OCI-LY7 (cell line): ENCODE results near the gene EIF4B.

ENCODE experiments used
- EZH2phosphoT487 ChIP-seq: fragments of 200-600 bp; sonication (generic); IDR thresholded peaks from 2 replicates; pipeline ENCODE4 v1.6.1; 2018; ENCODE audit warnings: low read depth, borderline replicate concordance, mild to moderate bottlenecking, mixed run types, antibody characterized with exemption, low read length, moderate library complexity, mixed read lengths
- TF ChIP-seq, protein P1 (sequence below): fragments of 200-600 bp; sonication (generic); conservative IDR thresholded peaks from 2 replicates; pipeline ENCODE4 v1.5.1; 2014; ENCODE audit warnings: mild to moderate bottlenecking, antibody characterized with exemption, low read length, moderate library complexity, mixed read lengths

DNA sequence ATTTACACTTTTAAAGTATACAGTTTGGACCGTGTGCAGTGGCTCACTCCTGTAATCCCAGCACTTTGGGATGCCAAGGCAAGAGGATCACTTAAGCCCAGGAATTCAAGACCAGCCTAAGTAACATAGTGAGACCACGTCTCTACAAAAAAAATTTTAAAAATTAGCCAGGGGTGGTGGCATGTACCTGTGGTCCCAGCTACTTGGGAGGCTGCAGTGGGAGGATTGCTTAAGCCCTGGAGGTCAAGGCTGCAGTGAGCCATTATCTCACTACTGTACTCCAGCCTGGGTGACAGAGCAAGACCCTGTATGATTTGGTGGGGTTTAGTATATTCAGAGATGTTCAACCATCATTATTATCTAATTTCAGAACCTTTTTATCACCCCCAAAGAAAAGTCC lies 4.7 kb downstream of the EIF4B start:
- no peak for TF ChIP-seq EZH2phosphoT487
- TF ChIP-seq, protein P1, sequence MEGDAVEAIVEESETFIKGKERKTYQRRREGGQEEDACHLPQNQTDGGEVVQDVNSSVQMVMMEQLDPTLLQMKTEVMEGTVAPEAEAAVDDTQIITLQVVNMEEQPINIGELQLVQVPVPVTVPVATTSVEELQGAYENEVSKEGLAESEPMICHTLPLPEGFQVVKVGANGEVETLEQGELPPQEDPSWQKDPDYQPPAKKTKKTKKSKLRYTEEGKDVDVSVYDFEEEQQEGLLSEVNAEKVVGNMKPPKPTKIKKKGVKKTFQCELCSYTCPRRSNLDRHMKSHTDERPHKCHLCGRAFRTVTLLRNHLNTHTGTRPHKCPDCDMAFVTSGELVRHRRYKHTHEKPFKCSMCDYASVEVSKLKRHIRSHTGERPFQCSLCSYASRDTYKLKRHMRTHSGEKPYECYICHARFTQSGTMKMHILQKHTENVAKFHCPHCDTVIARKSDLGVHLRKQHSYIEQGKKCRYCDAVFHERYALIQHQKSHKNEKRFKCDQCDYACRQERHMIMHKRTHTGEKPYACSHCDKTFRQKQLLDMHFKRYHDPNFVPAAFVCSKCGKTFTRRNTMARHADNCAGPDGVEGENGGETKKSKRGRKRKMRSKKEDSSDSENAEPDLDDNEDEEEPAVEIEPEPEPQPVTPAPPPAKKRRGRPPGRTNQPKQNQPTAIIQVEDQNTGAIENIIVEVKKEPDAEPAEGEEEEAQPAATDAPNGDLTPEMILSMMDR, result no peak
